Liver (tissue), 3 donors: Measurements from ENCODE around the gene PIPOX.

Experiments used
- CTCF ChIP-seq: fragments of 150-350 bp; IDR thresholded peaks from 2 replicates; pipeline ENCODE4 v1.5.1; 2017; ENCODE audit warnings: improper control_type of control experiment, low read depth, low read length; ENCODE audit not compliant: missing input control
- EGR1 ChIP-seq, 2 donors: IDR thresholded peaks; 2 replicates each; pipeline ENCODE4 v1.6.1; 2016 to 2018; ENCODE audit warnings: antibody characterized with exemption in 2 of 2, low read depth in 2 of 2
- GABPA ChIP-seq, 2 donors: IDR thresholded peaks in 1 of 2; conservative IDR thresholded peaks in 1 of 2; 2 replicates each; pipeline ENCODE4 v1.6.1; 2016; ENCODE audit warnings: antibody characterized with exemption in 2 of 2, mild to moderate bottlenecking in 1 of 2, moderate library complexity in 1 of 2
- JUND ChIP-seq, 2 donors: IDR thresholded peaks; 2 replicates each; pipeline ENCODE4 v1.6.1; 2016; ENCODE audit warnings: antibody characterized with exemption in 2 of 2
- MAX ChIP-seq: IDR thresholded peaks from 2 replicates; pipeline ENCODE4 v1.6.1; 2016; ENCODE audit warnings: antibody characterized with exemption
- RAD21 ChIP-seq, 2 donors: IDR thresholded peaks; 2 replicates each; pipeline ENCODE4 v1.6.1; 2016; ENCODE audit warnings: antibody characterized with exemption in 2 of 2, mild to moderate bottlenecking in 2 of 2
- TAF1 ChIP-seq: conservative IDR thresholded peaks from 2 replicates; pipeline ENCODE4 v1.6.1; 2016; ENCODE audit warnings: antibody characterized with exemption, mild to moderate bottlenecking
- TF ChIP-seq, protein P1 (sequence below): IDR thresholded peaks from 2 replicates; pipeline ENCODE4 v1.6.1; 2016; ENCODE audit warnings: antibody characterized with exemption
- TF ChIP-seq, protein P2 (sequence below): IDR thresholded peaks from 2 replicates; pipeline ENCODE4 v1.6.1; 2016; ENCODE audit warnings: antibody characterized with exemption, mild to moderate bottlenecking
- donor health status: healthy.
- donor health status: healthy.

DNA sequence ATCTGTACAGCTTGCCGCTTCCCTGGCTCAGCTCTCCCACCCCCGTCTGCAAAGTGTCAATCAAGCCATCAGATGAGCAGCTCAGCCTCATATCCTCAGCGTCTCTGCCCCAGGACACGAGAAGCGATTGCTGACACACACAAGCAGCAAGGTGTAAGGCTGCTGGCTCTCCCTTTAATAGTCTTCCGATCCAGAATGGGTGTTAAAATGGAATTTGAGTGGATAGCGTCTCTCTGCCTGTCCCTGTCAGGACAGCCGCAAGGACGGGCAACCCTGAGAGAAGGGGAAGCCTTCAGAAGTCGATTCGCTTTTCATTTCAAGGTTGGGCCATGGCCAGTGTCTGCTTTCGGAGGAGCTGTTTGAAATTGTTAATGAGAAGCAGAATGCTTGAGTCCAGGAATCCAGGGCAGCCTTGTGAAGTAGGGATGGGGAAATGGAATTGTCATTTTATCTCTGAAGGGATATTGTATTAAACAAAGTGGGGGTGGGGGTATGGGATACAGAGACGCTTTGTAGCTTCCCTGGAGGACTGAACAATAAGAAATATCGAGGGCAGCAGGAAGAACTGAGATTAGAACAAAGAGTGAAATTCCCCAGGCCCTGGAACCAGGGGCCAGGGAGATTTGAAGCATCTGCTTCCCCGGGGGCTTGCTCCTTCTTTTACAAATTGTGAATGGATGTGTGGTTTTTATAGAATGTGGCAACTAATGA, 4.7 kb upstream of the PIPOX start:
- TF ChIP-seq TAF1: no peak
- no peak for TF ChIP-seq CTCF
- TF ChIP-seq EGR1 (IDR thresholded peaks at IDR 0.05; ENCODE audit: low read depth in 2 of 2): no peak
- TF ChIP-seq, protein P1, sequence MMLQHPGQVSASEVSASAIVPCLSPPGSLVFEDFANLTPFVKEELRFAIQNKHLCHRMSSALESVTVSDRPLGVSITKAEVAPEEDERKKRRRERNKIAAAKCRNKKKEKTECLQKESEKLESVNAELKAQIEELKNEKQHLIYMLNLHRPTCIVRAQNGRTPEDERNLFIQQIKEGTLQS: no peak
- TF ChIP-seq JUND (IDR thresholded peaks at IDR 0.05): no peak
- no peak for TF ChIP-seq RAD21 (IDR thresholded peaks at IDR 0.05)
- TF ChIP-seq MAX: no peak
- no peak for TF ChIP-seq GABPA (IDR thresholded peaks at IDR 0.05 in 1 of 2, conservative IDR thresholded peaks at IDR 0.05 in 1 of 2)
- TF ChIP-seq, protein P2, sequence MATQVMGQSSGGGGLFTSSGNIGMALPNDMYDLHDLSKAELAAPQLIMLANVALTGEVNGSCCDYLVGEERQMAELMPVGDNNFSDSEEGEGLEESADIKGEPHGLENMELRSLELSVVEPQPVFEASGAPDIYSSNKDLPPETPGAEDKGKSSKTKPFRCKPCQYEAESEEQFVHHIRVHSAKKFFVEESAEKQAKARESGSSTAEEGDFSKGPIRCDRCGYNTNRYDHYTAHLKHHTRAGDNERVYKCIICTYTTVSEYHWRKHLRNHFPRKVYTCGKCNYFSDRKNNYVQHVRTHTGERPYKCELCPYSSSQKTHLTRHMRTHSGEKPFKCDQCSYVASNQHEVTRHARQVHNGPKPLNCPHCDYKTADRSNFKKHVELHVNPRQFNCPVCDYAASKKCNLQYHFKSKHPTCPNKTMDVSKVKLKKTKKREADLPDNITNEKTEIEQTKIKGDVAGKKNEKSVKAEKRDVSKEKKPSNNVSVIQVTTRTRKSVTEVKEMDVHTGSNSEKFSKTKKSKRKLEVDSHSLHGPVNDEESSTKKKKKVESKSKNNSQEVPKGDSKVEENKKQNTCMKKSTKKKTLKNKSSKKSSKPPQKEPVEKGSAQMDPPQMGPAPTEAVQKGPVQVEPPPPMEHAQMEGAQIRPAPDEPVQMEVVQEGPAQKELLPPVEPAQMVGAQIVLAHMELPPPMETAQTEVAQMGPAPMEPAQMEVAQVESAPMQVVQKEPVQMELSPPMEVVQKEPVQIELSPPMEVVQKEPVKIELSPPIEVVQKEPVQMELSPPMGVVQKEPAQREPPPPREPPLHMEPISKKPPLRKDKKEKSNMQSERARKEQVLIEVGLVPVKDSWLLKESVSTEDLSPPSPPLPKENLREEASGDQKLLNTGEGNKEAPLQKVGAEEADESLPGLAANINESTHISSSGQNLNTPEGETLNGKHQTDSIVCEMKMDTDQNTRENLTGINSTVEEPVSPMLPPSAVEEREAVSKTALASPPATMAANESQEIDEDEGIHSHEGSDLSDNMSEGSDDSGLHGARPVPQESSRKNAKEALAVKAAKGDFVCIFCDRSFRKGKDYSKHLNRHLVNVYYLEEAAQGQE: no peak
